ENCODE data around the gene MTUS2. TPM values are rescaled to one million over a fixed set of nuclear protein-coding genes. Genes with fewer than 3 reads are reported as not detected.

The MTUS2 gene
- total and polyA plus RNA-seq, 2 experiments from 2014 or later: 3.0 to 4.3 TPM

- Histone ChIP-seq H3K36me3 (replicated peaks; ENCODE audit: insufficient read depth, low read depth) (no peaks in the 10 kb centered on the region), H4K20me1 (ENCODE audit: insufficient read depth, poor library complexity, severe bottlenecking) (no peaks in the 10 kb centered on the region), H3K4me1 (ENCODE audit: insufficient read depth) (no peaks in the 10 kb centered on the region), H3K27ac (no peak overlapping the region), H3K27me3 (no peaks in the 10 kb centered on the region), H2AFZ (no peak overlapping the region), H3K4me3 (no peak overlapping the region), H3K9me2 (replicated peaks; ENCODE audit: insufficient read depth) (no peaks in the 10 kb centered on the region), H3K9me3 (ENCODE audit: low read depth) (no peaks in the 10 kb centered on the region), H3K4me2 (no peak overlapping the region), H3K79me2 (no peaks in the 10 kb centered on the region)
- no peak for DNase-seq (ENCODE audit: low spot score)
- TF ChIP-seq EZH2phosphoT487 (IDR thresholded peaks at IDR 0.05; ENCODE audit: low read depth, severe bottlenecking, unreplicated experiment): no peak
- no peak for TF ChIP-seq EZH2 (IDR thresholded peaks at IDR 0.05; ENCODE audit: borderline replicate concordance)
- TF ChIP-seq, protein P1, sequence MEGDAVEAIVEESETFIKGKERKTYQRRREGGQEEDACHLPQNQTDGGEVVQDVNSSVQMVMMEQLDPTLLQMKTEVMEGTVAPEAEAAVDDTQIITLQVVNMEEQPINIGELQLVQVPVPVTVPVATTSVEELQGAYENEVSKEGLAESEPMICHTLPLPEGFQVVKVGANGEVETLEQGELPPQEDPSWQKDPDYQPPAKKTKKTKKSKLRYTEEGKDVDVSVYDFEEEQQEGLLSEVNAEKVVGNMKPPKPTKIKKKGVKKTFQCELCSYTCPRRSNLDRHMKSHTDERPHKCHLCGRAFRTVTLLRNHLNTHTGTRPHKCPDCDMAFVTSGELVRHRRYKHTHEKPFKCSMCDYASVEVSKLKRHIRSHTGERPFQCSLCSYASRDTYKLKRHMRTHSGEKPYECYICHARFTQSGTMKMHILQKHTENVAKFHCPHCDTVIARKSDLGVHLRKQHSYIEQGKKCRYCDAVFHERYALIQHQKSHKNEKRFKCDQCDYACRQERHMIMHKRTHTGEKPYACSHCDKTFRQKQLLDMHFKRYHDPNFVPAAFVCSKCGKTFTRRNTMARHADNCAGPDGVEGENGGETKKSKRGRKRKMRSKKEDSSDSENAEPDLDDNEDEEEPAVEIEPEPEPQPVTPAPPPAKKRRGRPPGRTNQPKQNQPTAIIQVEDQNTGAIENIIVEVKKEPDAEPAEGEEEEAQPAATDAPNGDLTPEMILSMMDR (IDR thresholded peaks at IDR 0.05; ENCODE audit: poor library complexity): no peak
- WGBS (ENCODE audit: low lambda C conversion rate, missing lambda C conversion rate): 83% methylated on average over 3 of the region's 3 CpGs
Measured at GRCh38 chr13:29174093-29174492, 354.0 kb downstream of the MTUS2 start.

GRCh38 chr13:29175250-29175873 lies 355.2 kb downstream of the MTUS2 start:
- WGBS (ENCODE audit: low lambda C conversion rate, missing lambda C conversion rate): 84% methylated on average over 3 of the region's 3 CpGs
- Histone ChIP-seq H2AFZ (no peak overlapping the region), H3K79me2 (no peaks in the 10 kb centered on the region), H3K4me3 (no peak overlapping the region), H3K27ac (no peak overlapping the region), H3K4me1 (ENCODE audit: insufficient read depth) (no peaks in the 10 kb centered on the region), H3K4me2 (no peak overlapping the region), H3K27me3 (no peaks in the 10 kb centered on the region), H4K20me1 (ENCODE audit: insufficient read depth, poor library complexity, severe bottlenecking) (no peaks in the 10 kb centered on the region), H3K9me2 (replicated peaks; ENCODE audit: insufficient read depth) (no peaks in the 10 kb centered on the region), H3K9me3 (ENCODE audit: low read depth) (no peaks in the 10 kb centered on the region), H3K36me3 (replicated peaks; ENCODE audit: insufficient read depth, low read depth) (no peaks in the 10 kb centered on the region)
- no peak for TF ChIP-seq EZH2 (IDR thresholded peaks at IDR 0.05; ENCODE audit: borderline replicate concordance)
- no peak for TF ChIP-seq EZH2phosphoT487 (IDR thresholded peaks at IDR 0.05; ENCODE audit: low read depth, severe bottlenecking, unreplicated experiment)
- TF ChIP-seq, protein P1 (IDR thresholded peaks at IDR 0.05; ENCODE audit: poor library complexity): no peak
- no peak for DNase-seq (ENCODE audit: low spot score)

GRCh38 chr13:29180055-29180454 lies 359.9 kb downstream of the MTUS2 start:
- TF ChIP-seq, protein P1 (IDR thresholded peaks at IDR 0.05; ENCODE audit: poor library complexity): no peak
- no peak for TF ChIP-seq EZH2phosphoT487 (IDR thresholded peaks at IDR 0.05; ENCODE audit: low read depth, severe bottlenecking, unreplicated experiment)
- no peak for TF ChIP-seq EZH2 (IDR thresholded peaks at IDR 0.05; ENCODE audit: borderline replicate concordance)
- DNase-seq (ENCODE audit: low spot score): no peak
- H3K79me2 ChIP-seq: no peaks in the 10 kb centered on the region

More at GRCh38 chr13:29180055-29180454, 359.9 kb downstream of the MTUS2 start:
- Histone ChIP-seq H3K36me3 (replicated peaks; ENCODE audit: insufficient read depth, low read depth) (no peaks in the 10 kb centered on the region), H3K27me3 (no peaks in the 10 kb centered on the region), H3K9me2 (replicated peaks; ENCODE audit: insufficient read depth) (no peaks in the 10 kb centered on the region), H4K20me1 (ENCODE audit: insufficient read depth, poor library complexity, severe bottlenecking) (no peaks in the 10 kb centered on the region), H3K4me2 (no peak overlapping the region), H3K27ac (no peak overlapping the region), H3K9me3 (ENCODE audit: low read depth) (peaks cover 5% of the 10 kb centered on the region), H3K4me1 (ENCODE audit: insufficient read depth) (no peaks in the 10 kb centered on the region), H3K4me3 (no peak overlapping the region), H2AFZ (no peak overlapping the region)
- 100% methylated on average over 1 of the region's 1 CpG for WGBS (ENCODE audit: low lambda C conversion rate, missing lambda C conversion rate)

All from hepatocyte (in vitro differentiated cells).